K562 (cell line): ENCODE data around the gene PCDHGA4. TPM values are rescaled to one million over a fixed set of nuclear protein-coding genes. Genes with fewer than 3 reads are reported as not detected.
A peak's percentile ranks its signal among the peaks of the same experiment; 100 is the strongest.

ENCODE experiments used
- CEBPB ChIP-seq: fragments of 450-650 bp; IDR thresholded peaks from 2 replicates; pipeline ENCODE4 v1.6.1; 2016; ENCODE audit warnings: missing genetic modification characterization, missing compliant biosample characterization
- CEBPG ChIP-seq, 3 experiments: fragments of 200-800 bp in 1 of 3; sonication (Bioruptor generic) in 1 of 3; sonication (generic) in 1 of 3; formaldehyde crosslinking in 1 of 3; IDR thresholded peaks in 2 of 3; conservative IDR thresholded peaks in 1 of 3; 2 replicates each; pipeline versions ENCODE4 v1.6.1 to v1.8.0; 2016 to 2022; ENCODE audit warnings: missing compliant biosample characterization in 2 of 3, missing genetic modification characterization in 2 of 3, mild to moderate bottlenecking in 1 of 3, missing genetic modification reagents in 1 of 3
- CREB3 ChIP-seq: fragments of 450-650 bp; conservative IDR thresholded peaks from 2 replicates; pipeline ENCODE4 v1.6.1; 2016; ENCODE audit warnings: missing genetic modification characterization, low read depth, mild to moderate bottlenecking, missing compliant biosample characterization, moderate library complexity
- CTBP1 ChIP-seq: fragments of 450-650 bp; IDR thresholded peaks from 2 replicates; pipeline ENCODE4 v1.6.1; 2016; ENCODE audit warnings: borderline replicate concordance
- MAZ ChIP-seq, 2 experiments: fragments of 450-650 bp in 1 of 2; sonication (generic) in 1 of 2; formaldehyde crosslinking; IDR thresholded peaks in 1 of 2; conservative IDR thresholded peaks in 1 of 2; 2 replicates each; pipeline versions ENCODE4 v1.4.0 to v1.5.0; 2020; ENCODE audit warnings: mild to moderate bottlenecking in 1 of 2, missing genetic modification reagents in 1 of 2
- NFYB ChIP-seq: IDR thresholded peaks from 2 replicates; pipeline ENCODE4 v1.6.1; 2011; ENCODE audit warnings: mild to moderate bottlenecking, moderate library complexity; ENCODE audit not compliant: insufficient read length; ENCODE audit errors: extremely low read depth
- PTRF ChIP-seq: fragments of 450-650 bp; IDR thresholded peaks from 2 replicates; pipeline ENCODE4 v1.6.1; 2016; ENCODE audit warnings: mild to moderate bottlenecking, missing genetic modification characterization, missing compliant biosample characterization
- SLC30A9 ChIP-seq: fragments of 250-450 bp; sonication (Bioruptor Pico); IDR thresholded peaks from 2 replicates; pipeline ENCODE4 v1.8.0; 2022; ENCODE audit warnings: mild to moderate bottlenecking, moderate library complexity
- SRSF7 ChIP-seq: fragments of 200-400 bp; formaldehyde crosslinking; optimal IDR thresholded peaks from 2 replicates; pipeline ENCODE3; 2017; ENCODE audit warnings: mild to moderate bottlenecking, low read depth, low read length
- WHSC1 ChIP-seq: IDR thresholded peaks from one replicate; pipeline ENCODE4 v1.6.1; 2012; ENCODE audit warnings: low read length, control low read depth, inconsistent platforms
- ZNF143 ChIP-seq: sonication (generic); formaldehyde crosslinking; IDR thresholded peaks from 2 replicates; pipeline ENCODE4 v1.9.0; 2022; ENCODE audit warnings: mild to moderate bottlenecking, missing genetic modification reagents
- ZNF23 ChIP-seq: fragments of 250-450 bp; sonication (Bioruptor Pico); IDR thresholded peaks from 2 replicates; pipeline ENCODE4 v1.4.0; 2020; ENCODE audit warnings: mild to moderate bottlenecking
- polyA plus RNA-seq, 8 experiments: library from polyadenylated mRNA; depleted of rRNA in 4 of 8; stranded (reverse) in 5 of 8; unstranded in 3 of 8; fragments of >200 nt; fragmentation: Nextera tagmentation in 2 of 8; fragmentation: Illumina TruSeq in 1 of 8; extraction: Ambion mirVana in 2 of 8; extraction: Trizol in 1 of 8; gene quantifications; 2 replicates each; pipeline versions ENCODE4 v1.2.1 to v1.2.3, GENCODE V29; 2011 to 2014; ENCODE audit warnings: inconsistent platforms in 1 of 8, missing spikeins in 1 of 8
- total RNA-seq, 7 experiments: library from RNA; depleted of rRNA in 6 of 7; stranded (reverse); fragments of >200 nt in 6 of 7; fragmentation: Illumina TruSeq in 2 of 7; extraction: Trizol in 2 of 7; gene quantifications; 2 replicates each; pipeline versions ENCODE4 v1.2.1 to v1.2.3, GENCODE V29; 2011 to 2021; ENCODE audit warnings: low replicate concordance in 1 of 7
- TF ChIP-seq, protein P1 (sequence below): fragments of 450-650 bp; IDR thresholded peaks from 2 replicates; pipeline ENCODE4 v1.6.1; 2016; ENCODE audit warnings: mild to moderate bottlenecking, moderate library complexity
- TF ChIP-seq, protein P2 (sequence below): fragments of 250-450 bp; sonication (Bioruptor Pico); IDR thresholded peaks from 2 replicates; pipeline ENCODE4 v1.8.0; 2021; ENCODE audit warnings: moderate library complexity, mild to moderate bottlenecking, inconsistent platforms

Gene PCDHGA4
- total and polyA plus RNA-seq, 9 of the 15 experiments (the other 6 are each of a cell fraction or from before 2014, with no cell fraction given), result 0.12 to 0.40 (median 0.36) TPM; not detected in 2

DNA sequence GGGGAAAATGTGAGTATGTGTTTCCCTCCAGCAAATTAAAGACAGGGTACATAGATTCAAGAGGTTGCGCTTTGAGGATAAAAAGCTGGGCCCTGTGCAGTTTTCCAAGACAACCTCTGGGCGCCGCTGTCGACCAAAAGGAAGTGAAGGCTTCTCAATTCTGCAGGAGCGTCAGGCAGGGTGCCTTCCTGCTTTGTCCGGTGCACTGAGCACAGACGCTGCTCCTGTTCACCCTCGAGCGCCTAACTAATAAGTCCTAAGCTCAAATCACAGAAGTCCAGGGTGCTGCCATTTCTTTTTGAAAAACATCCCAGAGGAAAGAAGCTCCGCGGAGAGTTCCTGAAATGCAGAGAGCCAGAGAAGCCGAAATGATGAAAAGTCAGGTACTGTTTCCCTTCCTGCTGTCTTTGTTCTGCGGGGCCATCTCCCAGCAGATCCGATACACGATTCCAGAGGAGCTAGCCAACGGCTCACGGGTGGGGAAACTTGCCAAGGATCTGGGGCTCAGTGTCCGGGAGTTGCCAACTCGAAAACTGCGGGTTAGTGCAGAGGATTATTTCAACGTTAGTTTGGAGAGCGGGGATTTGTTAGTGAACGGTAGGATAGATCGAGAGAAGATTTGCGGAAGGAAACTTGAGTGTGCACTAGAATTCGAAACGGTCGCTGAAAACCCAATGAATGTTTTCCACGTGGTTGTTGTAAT lies 4.8 kb upstream of the PCDHGA4 start, which contains the start of gene PCDHGB1 (continued):
- TF ChIP-seq, protein P1, sequence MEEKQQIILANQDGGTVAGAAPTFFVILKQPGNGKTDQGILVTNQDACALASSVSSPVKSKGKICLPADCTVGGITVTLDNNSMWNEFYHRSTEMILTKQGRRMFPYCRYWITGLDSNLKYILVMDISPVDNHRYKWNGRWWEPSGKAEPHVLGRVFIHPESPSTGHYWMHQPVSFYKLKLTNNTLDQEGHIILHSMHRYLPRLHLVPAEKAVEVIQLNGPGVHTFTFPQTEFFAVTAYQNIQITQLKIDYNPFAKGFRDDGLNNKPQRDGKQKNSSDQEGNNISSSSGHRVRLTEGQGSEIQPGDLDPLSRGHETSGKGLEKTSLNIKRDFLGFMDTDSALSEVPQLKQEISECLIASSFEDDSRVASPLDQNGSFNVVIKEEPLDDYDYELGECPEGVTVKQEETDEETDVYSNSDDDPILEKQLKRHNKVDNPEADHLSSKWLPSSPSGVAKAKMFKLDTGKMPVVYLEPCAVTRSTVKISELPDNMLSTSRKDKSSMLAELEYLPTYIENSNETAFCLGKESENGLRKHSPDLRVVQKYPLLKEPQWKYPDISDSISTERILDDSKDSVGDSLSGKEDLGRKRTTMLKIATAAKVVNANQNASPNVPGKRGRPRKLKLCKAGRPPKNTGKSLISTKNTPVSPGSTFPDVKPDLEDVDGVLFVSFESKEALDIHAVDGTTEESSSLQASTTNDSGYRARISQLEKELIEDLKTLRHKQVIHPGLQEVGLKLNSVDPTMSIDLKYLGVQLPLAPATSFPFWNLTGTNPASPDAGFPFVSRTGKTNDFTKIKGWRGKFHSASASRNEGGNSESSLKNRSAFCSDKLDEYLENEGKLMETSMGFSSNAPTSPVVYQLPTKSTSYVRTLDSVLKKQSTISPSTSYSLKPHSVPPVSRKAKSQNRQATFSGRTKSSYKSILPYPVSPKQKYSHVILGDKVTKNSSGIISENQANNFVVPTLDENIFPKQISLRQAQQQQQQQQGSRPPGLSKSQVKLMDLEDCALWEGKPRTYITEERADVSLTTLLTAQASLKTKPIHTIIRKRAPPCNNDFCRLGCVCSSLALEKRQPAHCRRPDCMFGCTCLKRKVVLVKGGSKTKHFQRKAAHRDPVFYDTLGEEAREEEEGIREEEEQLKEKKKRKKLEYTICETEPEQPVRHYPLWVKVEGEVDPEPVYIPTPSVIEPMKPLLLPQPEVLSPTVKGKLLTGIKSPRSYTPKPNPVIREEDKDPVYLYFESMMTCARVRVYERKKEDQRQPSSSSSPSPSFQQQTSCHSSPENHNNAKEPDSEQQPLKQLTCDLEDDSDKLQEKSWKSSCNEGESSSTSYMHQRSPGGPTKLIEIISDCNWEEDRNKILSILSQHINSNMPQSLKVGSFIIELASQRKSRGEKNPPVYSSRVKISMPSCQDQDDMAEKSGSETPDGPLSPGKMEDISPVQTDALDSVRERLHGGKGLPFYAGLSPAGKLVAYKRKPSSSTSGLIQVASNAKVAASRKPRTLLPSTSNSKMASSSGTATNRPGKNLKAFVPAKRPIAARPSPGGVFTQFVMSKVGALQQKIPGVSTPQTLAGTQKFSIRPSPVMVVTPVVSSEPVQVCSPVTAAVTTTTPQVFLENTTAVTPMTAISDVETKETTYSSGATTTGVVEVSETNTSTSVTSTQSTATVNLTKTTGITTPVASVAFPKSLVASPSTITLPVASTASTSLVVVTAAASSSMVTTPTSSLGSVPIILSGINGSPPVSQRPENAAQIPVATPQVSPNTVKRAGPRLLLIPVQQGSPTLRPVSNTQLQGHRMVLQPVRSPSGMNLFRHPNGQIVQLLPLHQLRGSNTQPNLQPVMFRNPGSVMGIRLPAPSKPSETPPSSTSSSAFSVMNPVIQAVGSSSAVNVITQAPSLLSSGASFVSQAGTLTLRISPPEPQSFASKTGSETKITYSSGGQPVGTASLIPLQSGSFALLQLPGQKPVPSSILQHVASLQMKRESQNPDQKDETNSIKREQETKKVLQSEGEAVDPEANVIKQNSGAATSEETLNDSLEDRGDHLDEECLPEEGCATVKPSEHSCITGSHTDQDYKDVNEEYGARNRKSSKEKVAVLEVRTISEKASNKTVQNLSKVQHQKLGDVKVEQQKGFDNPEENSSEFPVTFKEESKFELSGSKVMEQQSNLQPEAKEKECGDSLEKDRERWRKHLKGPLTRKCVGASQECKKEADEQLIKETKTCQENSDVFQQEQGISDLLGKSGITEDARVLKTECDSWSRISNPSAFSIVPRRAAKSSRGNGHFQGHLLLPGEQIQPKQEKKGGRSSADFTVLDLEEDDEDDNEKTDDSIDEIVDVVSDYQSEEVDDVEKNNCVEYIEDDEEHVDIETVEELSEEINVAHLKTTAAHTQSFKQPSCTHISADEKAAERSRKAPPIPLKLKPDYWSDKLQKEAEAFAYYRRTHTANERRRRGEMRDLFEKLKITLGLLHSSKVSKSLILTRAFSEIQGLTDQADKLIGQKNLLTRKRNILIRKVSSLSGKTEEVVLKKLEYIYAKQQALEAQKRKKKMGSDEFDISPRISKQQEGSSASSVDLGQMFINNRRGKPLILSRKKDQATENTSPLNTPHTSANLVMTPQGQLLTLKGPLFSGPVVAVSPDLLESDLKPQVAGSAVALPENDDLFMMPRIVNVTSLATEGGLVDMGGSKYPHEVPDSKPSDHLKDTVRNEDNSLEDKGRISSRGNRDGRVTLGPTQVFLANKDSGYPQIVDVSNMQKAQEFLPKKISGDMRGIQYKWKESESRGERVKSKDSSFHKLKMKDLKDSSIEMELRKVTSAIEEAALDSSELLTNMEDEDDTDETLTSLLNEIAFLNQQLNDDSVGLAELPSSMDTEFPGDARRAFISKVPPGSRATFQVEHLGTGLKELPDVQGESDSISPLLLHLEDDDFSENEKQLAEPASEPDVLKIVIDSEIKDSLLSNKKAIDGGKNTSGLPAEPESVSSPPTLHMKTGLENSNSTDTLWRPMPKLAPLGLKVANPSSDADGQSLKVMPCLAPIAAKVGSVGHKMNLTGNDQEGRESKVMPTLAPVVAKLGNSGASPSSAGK, result no peak
- no peak for TF ChIP-seq SLC30A9 (CRISPR knock-in tag)
- TF ChIP-seq ZNF23 (CRISPR knock-in tag), result no peak
- TF ChIP-seq CREB3 (tag), result no peak
- TF ChIP-seq, protein P2, sequence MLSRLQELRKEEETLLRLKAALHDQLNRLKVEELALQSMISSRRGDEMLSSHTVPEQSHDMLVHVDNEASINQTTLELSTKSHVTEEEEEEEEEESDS (CRISPR knock-in tag), result no peak
- no peak for TF ChIP-seq CEBPG (CRISPR knock-in tag; IDR thresholded peaks at IDR 0.05)
- TF ChIP-seq CEBPG (tag; conservative IDR thresholded peaks at IDR 0.05 in 1 of 2, IDR thresholded peaks at IDR 0.05 in 1 of 2), result no peak
- TF ChIP-seq CEBPB (tag), result no peak
- no peak for TF ChIP-seq ZNF143
- no peak for TF ChIP-seq WHSC1
- TF ChIP-seq NFYB, result no peak
- TF ChIP-seq MAZ (CRISPR knock-in tag; conservative IDR thresholded peaks at IDR 0.05 in 1 of 2, IDR thresholded peaks at IDR 0.05 in 1 of 2), result peak in 1 of 2 experiments; percentile 40; a peak in 1 of 4 replicates
- no peak for TF ChIP-seq PTRF (tag)
- TF ChIP-seq SRSF7, result no peak
- TF ChIP-seq CTBP1, result 0 out of 2 replicates have a peak, but pooled peaks have one; percentile 12
